ENCODE data around the gene POLR3GL.

The POLR3GL gene

GRCh38 chr1:145942405-145942804 lies 22.1 kb upstream of the POLR3GL start:
- TF ChIP-seq GATA2 (IDR thresholded peaks at IDR 0.05; ENCODE audit: low read depth, low read length), result no peak
- no peak for TF ChIP-seq GATA3 (IDR thresholded peaks at IDR 0.05; ENCODE audit: low read depth, low read length)

- TF ChIP-seq GATA3 (IDR thresholded peaks at IDR 0.05; ENCODE audit: low read depth, low read length) (no peak), GATA2 (IDR thresholded peaks at IDR 0.05; ENCODE audit: low read depth, low read length) (no peak)
Measured at GRCh38 chr1:145942871-145943270, 21.6 kb upstream of the POLR3GL start.

GRCh38 chr1:145944532-145944931 lies 20.0 kb upstream of the POLR3GL start:
- TF ChIP-seq GATA3 (IDR thresholded peaks at IDR 0.05; ENCODE audit: low read depth, low read length) (no peak), GATA2 (IDR thresholded peaks at IDR 0.05; ENCODE audit: low read depth, low read length) (no peak)

- TF ChIP-seq GATA2 (IDR thresholded peaks at IDR 0.05; ENCODE audit: low read depth, low read length) (no peak), GATA3 (IDR thresholded peaks at IDR 0.05; ENCODE audit: low read depth, low read length) (no peak)
Measured at GRCh38 chr1:145946477-145946986, 18.0 kb upstream of the POLR3GL start.

- TF ChIP-seq GATA3 (IDR thresholded peaks at IDR 0.05; ENCODE audit: low read depth, low read length) (no peak), GATA2 (IDR thresholded peaks at IDR 0.05; ENCODE audit: low read depth, low read length) (no peak)
Measured at GRCh38 chr1:145947551-145947950, 16.9 kb upstream of the POLR3GL start.

GRCh38 chr1:145949219-145949618 lies 15.3 kb upstream of the POLR3GL start:
- TF ChIP-seq GATA2 (IDR thresholded peaks at IDR 0.05; ENCODE audit: low read depth, low read length), result no peak
- TF ChIP-seq GATA3 (IDR thresholded peaks at IDR 0.05; ENCODE audit: low read depth, low read length), result no peak

GRCh38 chr1:145951526-145951925 lies 13.0 kb upstream of the POLR3GL start:
- TF ChIP-seq GATA2 (IDR thresholded peaks at IDR 0.05; ENCODE audit: low read depth, low read length) (no peak), GATA3 (IDR thresholded peaks at IDR 0.05; ENCODE audit: low read depth, low read length) (no peak)

- no peak for TF ChIP-seq GATA2 (IDR thresholded peaks at IDR 0.05; ENCODE audit: low read depth, low read length)
- no peak for TF ChIP-seq GATA3 (IDR thresholded peaks at IDR 0.05; ENCODE audit: low read depth, low read length)
Measured at GRCh38 chr1:145952903-145953302, 11.6 kb upstream of the POLR3GL start.

GRCh38 chr1:145953861-145954260 lies 10.6 kb upstream of the POLR3GL start:
- TF ChIP-seq GATA3 (IDR thresholded peaks at IDR 0.05; ENCODE audit: low read depth, low read length), result no peak
- no peak for TF ChIP-seq GATA2 (IDR thresholded peaks at IDR 0.05; ENCODE audit: low read depth, low read length)

- TF ChIP-seq GATA2 (IDR thresholded peaks at IDR 0.05; ENCODE audit: low read depth, low read length), result no peak
- no peak for TF ChIP-seq GATA3 (IDR thresholded peaks at IDR 0.05; ENCODE audit: low read depth, low read length)
Measured at GRCh38 chr1:145955436-145955835, 9.1 kb upstream of the POLR3GL start.

- TF ChIP-seq GATA3 (IDR thresholded peaks at IDR 0.05; ENCODE audit: low read depth, low read length), result no peak
- TF ChIP-seq GATA2 (IDR thresholded peaks at IDR 0.05; ENCODE audit: low read depth, low read length), result no peak
Measured at GRCh38 chr1:145956361-145956760, 8.1 kb upstream of the POLR3GL start.

- TF ChIP-seq GATA3 (IDR thresholded peaks at IDR 0.05; ENCODE audit: low read depth, low read length), result no peak
- TF ChIP-seq GATA2 (IDR thresholded peaks at IDR 0.05; ENCODE audit: low read depth, low read length), result no peak
Measured at GRCh38 chr1:145956781-145957442, 7.6 kb upstream of the POLR3GL start.

GRCh38 chr1:145957443-145958319 lies 6.8 kb upstream of the POLR3GL start, which contains the start of gene LIX1L:
Gene LIX1L (minus strand): TSS chr1:145958017. CDS start chr1:145957927, 90 bp downstream.
- no peak for TF ChIP-seq GATA2 (IDR thresholded peaks at IDR 0.05; ENCODE audit: low read depth, low read length)
- TF ChIP-seq GATA3 (IDR thresholded peaks at IDR 0.05; ENCODE audit: low read depth, low read length), result no peak

- TF ChIP-seq GATA3 (IDR thresholded peaks at IDR 0.05; ENCODE audit: low read depth, low read length) (no peak), GATA2 (IDR thresholded peaks at IDR 0.05; ENCODE audit: low read depth, low read length) (no peak)
Measured at GRCh38 chr1:145958734-145959133, 5.8 kb upstream of the POLR3GL start.

Data from SH-SY5Y (cell line).